NCI-H128 (cell line): ENCODE results near the gene CDT1.

Experiments used
- DNase-seq: peaks from one replicate; lab custom pipeline; 2025; ENCODE audit not compliant: unreplicated experiment; lab: John Stamatoyannopoulos, UW

CDT1 gene

DNA sequence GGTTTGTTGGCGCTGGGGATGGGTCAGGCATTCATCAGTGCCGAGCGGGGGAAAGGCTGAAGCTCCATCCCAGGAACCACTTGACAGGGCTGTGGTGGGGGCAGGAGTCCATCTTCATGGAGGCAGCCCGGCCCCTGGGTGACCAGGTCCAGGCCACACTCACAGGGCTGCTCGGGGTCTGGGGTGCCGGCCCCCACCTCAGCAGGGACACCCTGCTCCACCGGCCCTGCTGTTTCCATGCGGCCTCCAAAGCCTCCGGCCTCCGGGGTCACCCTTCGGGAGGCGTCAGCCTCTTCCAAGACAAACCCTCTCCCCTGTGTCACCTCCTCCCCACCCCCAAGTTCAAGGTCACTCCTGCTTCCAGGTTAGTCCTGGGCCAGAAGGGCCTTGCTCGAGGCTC, 31.1 kb downstream of the CDT1 start:
- no peak for DNase-seq

DNA sequence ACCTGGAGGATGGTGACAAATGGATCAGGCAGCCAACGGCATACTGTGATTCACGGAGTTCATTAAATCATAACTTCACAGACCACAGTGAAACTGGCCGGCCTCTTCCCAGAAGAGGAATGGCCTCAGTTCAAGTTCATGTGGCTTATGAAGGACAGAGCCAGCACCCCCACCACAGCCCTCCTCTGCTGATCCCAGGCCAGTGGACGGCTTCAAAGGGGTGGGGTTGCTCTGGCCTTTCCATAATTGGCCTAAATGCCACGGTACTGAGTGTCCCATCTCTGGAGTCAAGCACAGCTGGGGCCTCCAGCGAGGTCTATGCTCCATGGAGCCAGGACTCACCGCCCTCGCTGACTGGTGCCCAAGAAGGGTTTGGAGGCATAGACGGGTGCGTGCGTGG, 31.8 kb downstream of the CDT1 start:
- no peak for DNase-seq

DNA sequence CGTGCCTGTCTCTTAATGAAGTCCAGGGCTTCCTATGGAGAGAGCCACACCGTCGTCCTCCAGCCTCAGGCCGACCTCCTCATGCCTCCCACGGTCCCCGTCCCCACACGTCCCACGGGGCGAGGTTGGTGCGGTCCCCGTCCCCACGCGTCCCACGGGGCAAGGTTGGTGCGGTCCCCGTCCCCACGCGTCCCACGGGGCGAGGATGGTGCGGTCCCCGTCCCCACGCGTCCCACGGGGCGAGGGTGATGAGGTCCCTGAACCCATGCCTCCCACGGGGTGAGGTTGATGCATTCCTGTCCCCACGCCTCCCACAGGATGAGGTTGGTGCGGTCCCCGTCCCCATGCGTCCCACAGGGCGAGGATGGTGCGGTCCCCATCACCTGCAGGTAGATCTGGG, 32.2 kb downstream of the CDT1 start:
- no peak for DNase-seq

DNA sequence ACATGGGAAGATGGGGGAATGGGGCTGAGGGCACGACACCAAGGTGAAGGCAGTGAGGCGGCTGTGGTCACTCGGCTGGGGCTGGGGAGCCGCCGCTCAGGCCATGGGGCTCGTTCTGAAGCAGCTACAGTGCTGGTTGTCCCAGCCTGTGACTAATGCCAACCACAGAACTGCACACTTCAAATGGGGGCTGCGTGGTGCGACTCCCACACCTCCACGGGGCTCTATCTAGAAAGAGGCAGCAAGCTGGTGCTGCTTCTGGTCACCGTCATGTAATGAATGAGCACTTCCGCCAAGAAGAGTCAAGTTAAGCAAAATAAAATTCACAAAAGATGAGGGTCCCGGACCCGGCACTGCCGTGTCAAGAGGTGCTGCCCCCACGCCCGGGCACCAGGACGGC, 33.2 kb downstream of the CDT1 start:
- no peak for DNase-seq

DNA sequence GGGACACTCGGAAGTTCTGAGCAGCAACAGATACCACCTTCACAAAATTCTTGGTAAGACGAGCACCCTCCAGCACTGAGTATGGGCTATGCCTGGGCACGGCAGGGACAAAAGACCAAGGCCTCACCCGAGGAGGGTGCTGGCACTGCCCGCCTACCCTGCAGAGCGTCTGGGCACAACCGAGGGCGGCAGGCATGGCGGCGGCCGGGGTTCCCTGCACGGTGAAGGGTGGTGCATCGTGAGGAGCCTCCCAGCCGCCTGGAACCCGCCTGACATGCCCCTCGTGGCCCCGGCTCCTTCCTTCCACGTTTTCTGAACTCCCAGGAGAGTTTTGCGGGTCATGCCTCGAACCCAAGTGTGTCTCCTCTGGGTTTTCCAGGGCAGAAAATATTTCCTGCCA, 34.2 kb downstream of the CDT1 start:
- no peak for DNase-seq

DNA sequence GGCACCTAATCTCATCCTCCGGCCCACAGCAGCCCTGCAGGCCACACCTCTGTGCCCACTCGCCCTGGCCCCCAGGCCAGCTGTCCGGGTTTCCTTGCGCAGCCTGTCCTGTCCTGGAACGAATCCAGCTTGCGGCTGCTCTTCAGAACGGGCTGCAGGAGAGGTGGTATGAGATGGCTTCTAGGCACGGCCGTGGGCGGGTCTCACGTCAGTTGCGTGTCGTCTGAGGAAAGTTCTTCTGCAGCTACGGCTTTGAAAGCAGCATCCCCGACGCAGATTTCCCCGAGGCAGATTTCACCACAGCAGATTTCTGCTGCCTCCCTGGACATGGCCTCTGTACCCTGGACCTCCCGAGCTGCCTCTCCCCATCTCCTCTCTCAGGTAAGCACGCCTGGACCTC, 35.0 kb downstream of the CDT1 start:
- DNase-seq, result no peak

DNA sequence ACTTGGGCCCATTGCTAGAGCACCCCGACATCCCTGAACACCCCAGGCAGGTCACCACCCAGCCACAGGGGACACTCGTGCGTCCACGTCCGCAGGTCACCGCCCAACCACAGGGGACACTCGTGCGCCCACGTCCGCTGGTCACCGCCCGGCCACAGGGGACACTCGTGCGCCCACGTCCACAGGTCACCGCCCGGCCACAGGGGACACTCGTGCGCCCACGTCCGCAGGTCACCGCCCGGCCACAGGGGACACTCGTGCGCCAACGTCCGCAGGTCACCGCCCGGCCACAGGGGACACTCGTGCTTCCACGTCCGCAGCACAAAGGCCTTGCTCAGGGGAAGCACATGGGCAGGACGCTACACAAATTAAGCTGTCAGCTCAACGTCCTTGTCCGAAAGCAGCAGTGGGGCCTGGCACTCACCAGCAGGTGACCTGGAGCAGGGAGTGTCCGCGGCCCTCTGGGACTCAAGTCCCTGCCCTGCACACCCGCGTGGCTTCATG, 35.5 kb downstream of the CDT1 start:
- no peak for DNase-seq

DNA sequence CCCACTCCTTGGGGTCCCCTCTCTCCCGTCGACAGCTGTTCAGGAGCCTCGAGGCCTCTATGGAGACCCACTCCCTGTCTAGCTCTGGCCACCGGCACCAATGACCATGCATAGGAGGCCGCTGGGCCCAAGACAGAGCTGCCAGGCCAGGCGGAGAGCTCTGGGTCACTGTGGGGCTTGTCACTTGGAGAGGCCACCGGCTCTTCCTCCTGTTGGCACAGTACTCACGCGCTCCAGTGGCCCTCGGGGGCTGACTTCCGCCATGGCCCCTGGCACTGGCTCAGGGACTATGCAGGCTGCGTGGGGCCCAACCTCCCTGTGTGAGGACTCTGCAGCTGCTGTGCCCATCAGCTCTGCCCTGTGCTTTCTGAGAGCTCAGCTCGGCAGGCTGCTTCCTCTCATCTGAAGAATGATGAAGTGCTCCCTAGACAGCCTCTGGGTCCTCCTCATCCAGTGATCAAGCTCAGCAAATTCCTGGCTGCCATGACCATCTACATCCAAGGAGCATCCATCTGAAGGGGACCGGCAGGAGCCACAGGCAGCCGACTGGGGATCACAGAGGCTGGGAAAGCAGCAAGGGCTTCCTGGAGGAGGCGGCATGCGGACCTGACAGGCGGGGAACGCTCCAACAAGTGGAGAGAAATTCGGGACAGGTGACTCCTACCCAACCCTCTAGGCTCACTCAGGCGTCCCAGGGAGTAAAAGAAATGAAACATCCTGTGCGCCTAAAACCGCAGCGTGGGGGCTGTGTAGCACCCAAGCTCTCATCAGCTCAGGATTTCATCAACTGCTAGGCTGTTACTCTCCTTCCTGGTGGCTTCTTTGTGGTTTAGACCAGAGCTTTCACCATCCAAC, 36.4 kb downstream of the CDT1 start:
- DNase-seq, result no peak

DNA sequence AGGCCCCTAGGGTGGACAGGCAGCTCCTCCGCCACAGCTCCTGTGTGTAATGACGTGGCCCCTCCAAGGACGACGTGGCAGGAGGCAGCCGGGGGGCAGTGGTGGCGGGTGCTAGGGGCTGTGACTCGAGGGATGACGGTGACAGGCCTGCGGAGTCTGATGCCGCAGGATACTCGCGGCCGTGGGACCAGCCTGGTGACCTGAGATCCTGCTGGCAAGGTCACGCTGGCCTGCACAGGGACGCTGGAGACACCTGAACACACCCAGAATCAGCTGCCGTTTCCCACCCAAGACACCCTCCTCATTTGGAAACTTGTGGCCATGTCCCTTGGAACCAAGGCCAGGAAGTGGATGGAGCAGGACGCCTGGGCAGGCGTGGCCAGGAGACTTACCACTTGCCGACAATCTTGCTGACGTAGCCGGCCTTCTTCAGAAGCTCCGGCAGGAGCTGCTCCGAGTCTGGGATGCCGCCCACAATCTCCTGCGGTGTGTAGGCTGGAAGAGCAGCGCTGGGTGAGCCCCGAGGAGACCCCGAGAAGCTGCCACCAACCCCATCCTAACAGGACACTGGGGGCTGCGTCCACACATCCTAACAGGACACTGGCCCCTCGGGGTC, 37.1 kb downstream of the CDT1 start:
- DNase-seq, result no peak

DNA sequence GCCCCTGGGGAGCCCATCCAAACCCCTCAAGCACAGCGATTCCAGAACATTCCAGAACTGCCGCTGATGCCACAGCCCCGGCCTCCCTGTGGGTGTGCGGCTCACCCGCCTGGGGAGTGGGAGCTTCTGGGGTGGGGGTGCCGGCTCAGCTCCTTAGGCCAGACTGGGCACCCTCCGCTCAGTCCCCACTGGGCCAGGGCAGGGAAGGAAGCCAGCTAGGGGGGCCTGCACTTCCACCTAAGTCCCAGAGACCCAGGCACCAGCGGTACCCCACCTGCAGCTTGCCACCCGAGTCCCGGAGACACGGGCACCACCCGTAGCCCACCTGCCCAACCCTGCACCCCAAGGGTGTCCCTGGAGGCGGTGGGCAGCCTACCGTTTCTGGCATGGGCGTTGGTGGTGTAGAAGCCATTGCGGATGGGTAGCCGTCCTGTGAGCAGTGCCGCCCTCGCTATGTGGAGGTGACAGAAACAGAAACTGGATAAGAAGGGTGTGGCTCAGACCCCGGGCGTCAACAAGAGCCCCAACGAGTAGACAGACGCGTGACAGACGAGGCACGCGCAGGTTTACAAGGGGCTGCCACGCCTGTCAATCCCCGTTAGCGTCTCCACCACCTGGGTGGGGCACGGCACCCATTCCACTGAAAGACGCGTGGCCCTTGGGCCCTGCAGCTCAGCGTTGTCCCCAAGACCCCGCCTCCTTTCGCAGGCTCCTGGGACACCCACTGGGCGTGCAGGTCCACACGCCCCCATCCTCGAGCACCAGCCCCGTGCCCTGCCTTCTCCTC, 38.1 kb downstream of the CDT1 start:
- no peak for DNase-seq

DNA sequence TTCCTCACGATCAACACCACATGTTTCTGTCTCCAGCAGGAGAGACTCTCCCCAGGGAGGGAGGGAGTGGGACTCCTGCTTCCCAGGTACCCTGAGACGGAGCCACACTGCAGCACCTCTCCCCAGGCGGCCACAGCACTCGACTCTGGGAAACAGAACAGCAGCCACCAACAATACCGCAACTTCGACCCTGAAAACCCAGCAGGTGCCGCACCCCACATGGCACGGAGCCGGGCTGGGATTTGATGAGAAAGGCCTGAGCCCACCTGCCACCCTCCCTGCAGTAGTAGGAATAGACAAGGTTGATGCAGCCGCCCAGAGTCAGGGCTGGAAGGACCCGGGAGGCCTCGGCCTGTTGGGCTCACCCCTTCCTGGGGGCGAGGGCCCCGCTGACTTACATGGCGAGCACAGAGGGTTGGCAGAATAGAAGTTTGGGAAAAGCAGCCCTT, 38.7 kb downstream of the CDT1 start:
- no peak for DNase-seq

DNA sequence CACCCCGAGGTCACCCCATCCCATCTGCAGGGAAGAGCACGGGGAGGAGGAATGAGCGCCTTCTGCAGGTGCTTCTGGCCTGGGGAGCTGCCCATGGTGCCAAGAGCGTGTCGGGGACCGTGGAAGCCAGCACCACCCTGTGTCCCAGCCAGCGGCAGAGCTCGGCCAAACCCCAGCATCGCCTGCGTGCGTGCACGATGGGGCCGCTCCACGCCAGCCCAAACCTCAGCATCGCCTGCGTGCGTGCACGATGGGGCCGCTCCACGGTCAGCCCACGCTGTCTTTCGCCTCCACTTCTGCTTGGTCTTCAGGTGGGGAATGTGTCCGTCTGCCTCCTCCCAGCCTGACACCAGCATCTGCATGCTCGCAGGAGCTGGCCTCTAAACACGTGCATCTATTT, 39.2 kb downstream of the CDT1 start:
- no peak for DNase-seq

DNA sequence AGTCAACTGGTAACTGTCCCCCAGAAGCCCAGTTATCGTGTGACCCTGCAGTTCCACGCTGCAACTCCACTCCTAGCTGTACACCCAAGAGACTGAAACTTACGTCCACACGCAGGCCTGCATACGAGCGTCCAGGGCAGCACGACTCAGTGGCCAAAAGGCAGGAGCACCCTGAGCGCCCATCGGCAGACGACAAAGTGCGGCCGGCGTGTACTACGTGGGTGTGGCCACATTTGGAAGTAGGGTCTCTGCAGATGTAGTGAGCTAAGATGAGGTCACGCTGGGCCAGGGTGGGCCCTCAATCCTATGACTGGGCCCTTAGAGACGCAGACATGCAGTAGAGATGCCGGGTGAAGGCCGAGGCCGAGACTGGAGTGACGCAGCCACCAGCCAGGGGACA, 39.7 kb downstream of the CDT1 start:
- no peak for DNase-seq

DNA sequence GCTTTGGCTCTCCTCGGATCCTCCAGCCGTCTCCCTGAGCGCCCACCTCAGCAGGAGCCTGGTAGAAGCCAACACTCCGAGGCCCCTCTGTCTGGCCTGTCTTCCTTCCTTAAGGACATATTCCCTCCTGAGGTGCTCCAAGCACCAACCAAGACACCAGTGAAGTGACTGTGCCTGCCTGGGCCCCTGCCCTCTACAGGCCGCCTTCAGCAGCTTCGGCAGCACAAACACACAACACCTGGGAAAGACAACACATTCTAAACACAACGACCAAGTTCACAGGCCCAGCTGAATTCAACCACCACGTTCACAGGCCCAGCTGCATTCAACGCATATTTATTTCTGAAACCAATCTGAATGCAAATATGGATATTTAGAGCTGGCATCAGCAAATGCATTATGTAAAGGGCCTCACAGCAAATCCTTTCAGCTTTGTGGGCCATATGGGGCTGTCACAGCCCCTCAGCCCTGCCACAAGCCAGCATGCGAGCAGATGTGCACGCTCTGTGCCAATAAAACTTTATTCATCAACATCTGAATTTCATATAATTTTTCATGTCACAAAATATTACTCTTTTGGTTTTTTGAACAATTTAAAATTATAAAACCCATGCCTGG, 40.9 kb downstream of the CDT1 start:
- DNase-seq, result no peak

DNA sequence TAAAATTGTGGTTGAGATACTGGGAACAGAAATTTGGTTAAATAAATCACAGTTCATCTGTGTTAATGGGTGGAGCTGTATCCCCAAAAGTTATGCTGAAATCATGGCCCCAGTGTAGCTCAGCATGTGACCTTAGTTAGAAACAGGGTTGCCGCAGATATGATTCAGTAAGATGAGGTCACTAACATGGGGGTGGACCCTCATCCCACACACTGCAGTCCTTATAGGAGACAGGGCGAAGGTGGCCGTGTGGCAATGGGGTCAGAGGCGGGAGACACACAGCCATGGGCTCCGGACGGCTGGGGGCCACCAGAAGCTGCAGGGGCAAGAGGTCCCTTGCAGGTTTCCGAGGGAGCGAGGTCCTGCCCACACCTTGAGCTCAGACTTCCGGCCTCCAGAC, 42.5 kb downstream of the CDT1 start:
- no peak for DNase-seq

DNA sequence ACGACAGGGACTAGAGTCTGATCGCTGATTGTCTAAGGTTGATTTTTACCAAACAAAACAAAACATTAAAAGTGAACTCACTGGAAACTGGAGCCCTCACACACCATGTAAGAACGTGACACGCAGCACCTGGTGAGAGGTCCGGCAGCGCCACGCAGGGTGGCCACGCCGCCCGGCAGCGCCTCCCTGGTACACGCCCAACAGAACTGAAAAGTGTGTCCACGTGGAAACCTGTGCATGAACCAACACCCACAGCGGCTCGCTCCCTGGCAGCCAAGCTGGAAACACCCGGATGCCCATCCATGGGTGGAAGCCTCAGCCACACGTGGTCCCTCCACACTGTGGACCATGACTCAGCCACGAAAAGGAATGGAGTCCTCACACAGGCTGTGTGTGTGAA, 44.1 kb downstream of the CDT1 start:
- no peak for DNase-seq

DNA sequence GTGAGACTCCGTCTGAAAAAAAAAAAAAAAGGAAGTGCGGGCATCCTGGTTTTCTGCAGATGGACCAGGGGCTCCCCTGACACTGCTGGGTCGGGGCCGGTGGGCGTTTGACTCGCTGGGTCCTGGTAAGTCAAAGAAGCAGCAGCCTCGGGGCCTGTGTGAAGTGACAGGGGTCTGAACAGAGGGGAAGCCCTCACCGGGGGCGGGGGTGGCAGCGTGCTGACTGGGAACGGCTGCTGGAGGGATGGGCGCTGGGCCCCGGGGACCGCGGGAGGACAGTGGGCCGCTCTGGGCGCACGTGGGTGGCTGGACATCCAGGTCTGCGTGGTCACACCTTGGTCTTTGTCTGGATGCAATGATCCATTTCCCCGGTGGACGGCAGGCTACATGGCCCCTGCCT, 45.0 kb downstream of the CDT1 start:
- DNase-seq, result no peak

DNA sequence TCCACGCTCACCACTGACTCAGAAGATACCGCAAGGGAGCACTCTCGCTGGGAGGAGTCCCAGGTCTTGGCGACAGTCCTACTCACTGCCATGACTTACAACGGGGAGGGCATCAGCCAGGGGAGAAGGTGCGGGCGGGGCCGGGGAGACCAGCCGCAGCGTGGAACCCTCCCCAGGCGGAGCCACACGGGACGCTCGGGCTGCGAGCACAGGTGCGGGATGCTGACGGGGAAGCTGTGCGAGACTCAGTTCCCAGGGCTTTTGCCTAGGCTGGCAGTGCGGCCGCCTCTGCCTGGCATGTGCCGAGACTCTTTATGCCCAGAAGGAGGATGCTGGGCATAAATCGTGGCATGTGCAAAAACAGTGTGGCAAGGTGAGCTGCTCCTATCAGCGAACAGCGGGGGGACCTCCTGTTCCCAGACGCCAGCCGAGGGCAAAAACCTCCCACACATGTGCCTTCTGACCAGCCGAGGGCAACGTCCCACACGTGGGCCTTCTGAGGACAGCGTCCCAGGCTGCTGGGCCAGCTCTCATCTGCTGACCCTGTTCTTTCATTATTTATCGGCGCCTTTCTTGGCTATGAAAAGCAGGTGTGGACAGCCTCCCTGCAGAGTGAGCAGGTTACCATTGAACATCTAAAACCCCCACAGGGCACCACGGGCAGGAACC, 47.1 kb downstream of the CDT1 start:
- DNase-seq, result no peak

DNA sequence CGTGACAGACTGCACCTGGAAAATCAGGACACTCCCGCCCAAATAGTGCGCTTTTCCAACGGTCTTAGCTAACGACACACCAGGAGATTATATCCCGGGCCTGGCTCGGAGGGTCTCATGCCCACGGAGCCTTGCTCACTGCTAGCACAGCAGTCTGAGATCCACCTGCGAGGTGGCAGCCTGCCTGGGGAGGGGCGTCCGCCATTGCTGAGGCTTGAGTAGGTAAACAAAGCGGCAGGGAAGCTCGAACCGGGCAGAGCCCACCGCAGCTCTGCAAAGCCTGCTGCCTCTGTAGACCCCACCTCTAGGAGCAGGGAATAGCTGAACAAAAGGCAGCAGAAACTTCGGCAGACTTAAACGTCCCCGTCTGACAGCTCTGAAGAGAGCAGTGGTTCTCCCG, 48.0 kb downstream of the CDT1 start:
- DNase-seq, result no peak

DNA sequence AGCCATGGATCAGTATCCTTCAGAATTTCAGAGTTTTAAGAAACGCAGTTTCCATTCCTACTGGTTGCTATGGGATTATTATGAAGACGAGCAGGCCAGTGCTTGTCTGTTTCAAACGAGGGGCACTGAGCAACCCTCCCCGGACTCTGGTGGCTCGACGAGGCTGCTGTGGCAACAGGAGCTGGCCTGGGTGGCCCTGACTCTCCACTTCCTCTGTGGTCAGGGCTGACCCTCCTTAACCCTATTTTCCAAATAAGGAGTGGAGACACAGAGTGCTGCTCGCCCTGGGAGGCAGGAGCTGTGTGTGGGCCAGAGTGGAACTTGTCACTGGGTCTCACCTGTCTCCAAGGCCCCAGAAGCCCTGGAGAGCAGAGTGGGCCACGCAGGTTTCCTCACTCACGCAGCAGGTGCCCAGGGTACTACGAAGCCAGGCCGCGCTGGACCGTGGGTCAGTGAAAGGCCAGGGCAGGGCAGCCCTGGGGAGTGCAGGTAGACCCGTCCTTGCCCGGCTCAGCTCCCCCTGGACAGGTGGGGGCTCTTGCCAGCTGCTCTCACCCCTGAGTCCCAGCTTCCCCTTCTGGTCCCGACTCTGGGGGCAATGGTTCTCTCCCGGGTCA, 49.8 kb downstream of the CDT1 start:
- DNase-seq, result no peak
